SK-N-SH (cell line): Measurements from ENCODE around the gene UBE2Z.

Experiments used
- CTCF ChIP-seq: fragments of 200-600 bp; sonication (generic); IDR thresholded peaks from 2 replicates; pipeline ENCODE4 v1.6.1; 2017; ENCODE audit warnings: antibody characterized with exemption, mild to moderate bottlenecking, moderate library complexity
- POLR2AphosphoS5 ChIP-seq: IDR thresholded peaks from 2 replicates; pipeline ENCODE4 v1.6.1; 2012; ENCODE audit warnings: low read depth, low read length
- USF1 ChIP-seq: IDR thresholded peaks from 2 replicates; pipeline ENCODE4 v1.4.0; 2012; ENCODE audit warnings: low read depth, borderline replicate concordance
- YY1 ChIP-seq: IDR thresholded peaks from 2 replicates; pipeline ENCODE4 v1.4.0; 2012; ENCODE audit warnings: low read depth, mild to moderate bottlenecking

- TF ChIP-seq CTCF (no peak), POLR2AphosphoS5 (no peak), USF1 (no peak), YY1 (no peak)
These were observed 717 bp downstream of the UBE2Z start for GRCh38 chr17:48908853-48909394.
